HG02938 (cell line): Measurements from ENCODE around the gene NEU4.

Experiments used
- ATAC-seq: cut with Tn5 transposase; IDR thresholded peaks from one replicate; pipeline ENCODE4 v1.9.1; 2021; ENCODE audit warnings: mild to moderate bottlenecking, moderate library complexity; ENCODE audit not compliant: unreplicated experiment

Gene NEU4

GRCh38 chr2:241862775-241863535 is 54.0 kb downstream of the NEU4 start:
- ATAC-seq, result no peak

GRCh38 chr2:241863536-241863954 is 54.6 kb downstream of the NEU4 start:
- no peak for ATAC-seq

- no peak for ATAC-seq
These were observed 55.3 kb downstream of the NEU4 start for GRCh38 chr2:241864168-241864849.

GRCh38 chr2:241864850-241865213 is 55.8 kb downstream of the NEU4 start:
- no peak for ATAC-seq

- ATAC-seq, result no peak
These were observed 56.5 kb downstream of the NEU4 start for GRCh38 chr2:241865416-241865956.

GRCh38 chr2:241865957-241866789 is 57.2 kb downstream of the NEU4 start:
- no peak for ATAC-seq
